K562 (cell line): Measurements from ENCODE around the gene AGFG1. TPM values are rescaled to one million over a fixed set of nuclear protein-coding genes. Genes with fewer than 3 reads are reported as not detected.
A peak's percentile ranks its signal among the peaks of the same experiment; 100 is the strongest.

Source experiments
- BDP1 ChIP-seq: IDR thresholded peaks from 3 replicates; pipeline ENCODE4 v1.6.1; 2011; ENCODE audit not compliant: insufficient read length, insufficient read depth
- BRF1 ChIP-seq: IDR thresholded peaks from 3 replicates; pipeline ENCODE4 v1.6.1; 2011; ENCODE audit warnings: borderline replicate concordance, mild to moderate bottlenecking; ENCODE audit not compliant: insufficient read length; ENCODE audit errors: extremely low read depth
- CAMTA2 ChIP-seq: fragments of 250-450 bp; sonication (Bioruptor Pico); conservative IDR thresholded peaks from 2 replicates; pipeline ENCODE4 v1.5.1; 2022
- CCNT2 ChIP-seq: IDR thresholded peaks from 2 replicates; pipeline ENCODE4 v1.6.1; 2011; ENCODE audit warnings: borderline replicate concordance, low read depth, mild to moderate bottlenecking, moderate library complexity, mixed read lengths, low read length; ENCODE audit not compliant: insufficient read length; ENCODE audit errors: extremely low read depth
- CHD1 ChIP-seq: fragments of 200-600 bp; sonication (generic); IDR thresholded peaks from one replicate; pipeline ENCODE4 v1.6.1; 2012; ENCODE audit warnings: mild to moderate bottlenecking, moderate library complexity, low read length, inconsistent platforms
- DACH1 ChIP-seq: fragments of 450-650 bp; IDR thresholded peaks from 2 replicates; pipeline ENCODE4 v1.6.1; 2018; ENCODE audit not compliant: partially characterized antibody
- ESRRA ChIP-seq: fragments of 450-650 bp; IDR thresholded peaks from 2 replicates; pipeline ENCODE4 v1.6.1; 2014; ENCODE audit warnings: low read depth, mild to moderate bottlenecking, moderate library complexity, borderline replicate concordance
- FOXP1 ChIP-seq: sonication (generic); formaldehyde crosslinking; IDR thresholded peaks from 2 replicates; pipeline ENCODE4 v1.8.0; 2022; ENCODE audit warnings: mild to moderate bottlenecking, missing genetic modification reagents
- GABPA ChIP-seq: fragments of 200-800 bp; sonication (Bioruptor generic); conservative IDR thresholded peaks from 2 replicates; pipeline ENCODE4 v1.6.1; 2016; ENCODE audit warnings: low read depth, missing genetic modification characterization, missing compliant biosample characterization
- ILK ChIP-seq: fragments of 450-650 bp; IDR thresholded peaks from 2 replicates; pipeline ENCODE4 v1.6.1; 2016; ENCODE audit warnings: missing genetic modification characterization, low read depth, mild to moderate bottlenecking, missing compliant biosample characterization, moderate library complexity, borderline replicate concordance
- JUN ChIP-seq, 2 experiments: sonication (generic) in 1 of 2; formaldehyde crosslinking in 1 of 2; IDR thresholded peaks; 2 replicates each; pipeline versions ENCODE4 v1.6.1 to v1.8.0; 2012 to 2022; ENCODE audit warnings: borderline replicate concordance in 2 of 2, mild to moderate bottlenecking in 2 of 2, improper control_type of control experiment in 1 of 2, low read depth in 1 of 2, low read length in 1 of 2, missing genetic modification reagents in 1 of 2
- PCBP2 ChIP-seq: fragments of 200-400 bp; formaldehyde crosslinking; IDR thresholded peaks from 2 replicates; pipeline ENCODE4 v1.6.1; 2018; ENCODE audit warnings: low read length, low read depth, mild to moderate bottlenecking, moderate library complexity; ENCODE audit not compliant: poor library complexity, severe bottlenecking
- PHTF2 ChIP-seq: fragments of 250-450 bp; sonication (Bioruptor Pico); IDR thresholded peaks from 2 replicates; pipeline ENCODE4 v1.5.0; 2021; ENCODE audit warnings: mild to moderate bottlenecking
- RBFOX2 ChIP-seq: fragments of 200-400 bp; formaldehyde crosslinking; IDR thresholded peaks from 2 replicates; pipeline ENCODE4 v1.6.1; 2017; ENCODE audit warnings: low read depth, mild to moderate bottlenecking, low read length, moderate library complexity
- SLC30A9 ChIP-seq: fragments of 250-450 bp; sonication (Bioruptor Pico); IDR thresholded peaks from 2 replicates; pipeline ENCODE4 v1.8.0; 2022; ENCODE audit warnings: mild to moderate bottlenecking, moderate library complexity
- SMARCA5 ChIP-seq: fragments of 450-650 bp; IDR thresholded peaks from 2 replicates; pipeline ENCODE4 v1.6.1; 2016
- U2AF2 ChIP-seq: fragments of 200-400 bp; formaldehyde crosslinking; optimal IDR thresholded peaks from 2 replicates; pipeline ENCODE3; 2017; ENCODE audit warnings: low read depth, mild to moderate bottlenecking, low read length
- ZBTB1 ChIP-seq: sonication (generic); formaldehyde crosslinking; IDR thresholded peaks from 2 replicates; pipeline ENCODE4 v1.8.1; 2023; ENCODE audit warnings: missing genetic modification reagents, low read depth, mild to moderate bottlenecking, borderline replicate concordance
- ZC3H8 ChIP-seq: fragments of 450-650 bp; IDR thresholded peaks from 2 replicates; pipeline ENCODE4 v1.6.1; 2017
- ZFPM2 ChIP-seq: fragments of 250-450 bp; sonication (Bioruptor Pico); IDR thresholded peaks from 2 replicates; pipeline ENCODE4 v1.5.1; 2022; ENCODE audit warnings: mild to moderate bottlenecking
- ZNF134 ChIP-seq: fragments of 250-450 bp; sonication (Bioruptor Pico); conservative IDR thresholded peaks from 2 replicates; pipeline ENCODE4 v1.4.0; 2020
- polyA plus RNA-seq, 8 experiments: library from polyadenylated mRNA; depleted of rRNA in 4 of 8; stranded (reverse) in 5 of 8; unstranded in 3 of 8; fragments of >200 nt; fragmentation: Nextera tagmentation in 2 of 8; fragmentation: Illumina TruSeq in 1 of 8; extraction: Ambion mirVana in 2 of 8; extraction: Trizol in 1 of 8; gene quantifications; 2 replicates each; pipeline versions ENCODE4 v1.2.1 to v1.2.3, GENCODE V29; 2011 to 2014; ENCODE audit warnings: inconsistent platforms in 1 of 8, missing spikeins in 1 of 8
- total RNA-seq, 7 experiments: library from RNA; depleted of rRNA in 6 of 7; stranded (reverse); fragments of >200 nt in 6 of 7; fragmentation: Illumina TruSeq in 2 of 7; extraction: Trizol in 2 of 7; gene quantifications; 2 replicates each; pipeline versions ENCODE4 v1.2.1 to v1.2.3, GENCODE V29; 2011 to 2021; ENCODE audit warnings: low replicate concordance in 1 of 7
- TF ChIP-seq, protein P1 (sequence below): fragments of 450-650 bp; IDR thresholded peaks from 2 replicates; pipeline ENCODE4 v1.7.0; 2016; ENCODE audit warnings: borderline replicate concordance
- TF ChIP-seq, protein P2 (sequence below): fragments of 250-450 bp; sonication (Bioruptor Pico); IDR thresholded peaks from 2 replicates; pipeline ENCODE4 v1.4.0; 2020; ENCODE audit warnings: borderline replicate concordance
- TF ChIP-seq, protein P3 (sequence below): fragments of 250-450 bp; sonication (Bioruptor Pico); IDR thresholded peaks from 2 replicates; pipeline ENCODE4 v1.5.0; 2021

The AGFG1 gene
- total and polyA plus RNA-seq, 9 of the 15 experiments (the other 6 are each of a cell fraction or from before 2014, with no cell fraction given), result 11.2 to 97.5 (median 36.0) TPM

DNA sequence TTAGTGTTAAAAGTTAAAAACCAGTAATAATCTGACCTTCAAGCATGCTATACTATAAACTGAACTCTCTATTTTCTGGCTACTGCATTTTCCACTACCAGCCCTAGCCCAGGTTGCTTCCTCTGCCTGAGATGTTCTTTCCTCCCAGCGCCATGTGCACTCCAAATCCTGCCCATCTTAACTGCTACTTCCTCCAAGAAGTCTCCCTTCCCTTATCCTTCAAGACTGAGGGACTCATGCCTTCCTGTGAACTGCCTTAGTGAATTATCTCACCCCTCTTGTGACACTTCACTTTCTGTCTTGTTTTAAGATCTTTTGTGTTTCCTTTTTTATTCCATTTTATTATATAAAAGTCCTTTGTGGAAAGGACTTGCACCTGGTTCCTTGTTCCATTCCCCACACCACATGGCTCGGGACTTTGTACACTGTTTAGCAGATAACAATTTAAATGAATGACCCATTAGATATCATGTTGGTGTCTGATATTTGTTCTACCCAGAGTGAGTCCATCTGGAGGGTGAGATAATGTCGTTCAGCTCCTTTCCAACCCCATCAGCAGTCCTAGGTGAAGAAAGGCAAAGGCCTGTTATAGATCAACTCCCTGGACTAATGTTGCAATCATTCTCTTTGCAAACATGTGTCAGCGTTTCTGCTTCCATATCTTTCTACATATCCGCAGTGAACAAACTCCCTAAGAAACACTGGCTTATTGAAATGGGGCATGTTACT is 20.9 kb upstream of the AGFG1 start (continued):
- TF ChIP-seq, protein P1, sequence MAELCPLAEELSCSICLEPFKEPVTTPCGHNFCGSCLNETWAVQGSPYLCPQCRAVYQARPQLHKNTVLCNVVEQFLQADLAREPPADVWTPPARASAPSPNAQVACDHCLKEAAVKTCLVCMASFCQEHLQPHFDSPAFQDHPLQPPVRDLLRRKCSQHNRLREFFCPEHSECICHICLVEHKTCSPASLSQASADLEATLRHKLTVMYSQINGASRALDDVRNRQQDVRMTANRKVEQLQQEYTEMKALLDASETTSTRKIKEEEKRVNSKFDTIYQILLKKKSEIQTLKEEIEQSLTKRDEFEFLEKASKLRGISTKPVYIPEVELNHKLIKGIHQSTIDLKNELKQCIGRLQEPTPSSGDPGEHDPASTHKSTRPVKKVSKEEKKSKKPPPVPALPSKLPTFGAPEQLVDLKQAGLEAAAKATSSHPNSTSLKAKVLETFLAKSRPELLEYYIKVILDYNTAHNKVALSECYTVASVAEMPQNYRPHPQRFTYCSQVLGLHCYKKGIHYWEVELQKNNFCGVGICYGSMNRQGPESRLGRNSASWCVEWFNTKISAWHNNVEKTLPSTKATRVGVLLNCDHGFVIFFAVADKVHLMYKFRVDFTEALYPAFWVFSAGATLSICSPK, result no peak
- no peak for TF ChIP-seq CHD1
- TF ChIP-seq SMARCA5, result no peak
- TF ChIP-seq, protein P2, sequence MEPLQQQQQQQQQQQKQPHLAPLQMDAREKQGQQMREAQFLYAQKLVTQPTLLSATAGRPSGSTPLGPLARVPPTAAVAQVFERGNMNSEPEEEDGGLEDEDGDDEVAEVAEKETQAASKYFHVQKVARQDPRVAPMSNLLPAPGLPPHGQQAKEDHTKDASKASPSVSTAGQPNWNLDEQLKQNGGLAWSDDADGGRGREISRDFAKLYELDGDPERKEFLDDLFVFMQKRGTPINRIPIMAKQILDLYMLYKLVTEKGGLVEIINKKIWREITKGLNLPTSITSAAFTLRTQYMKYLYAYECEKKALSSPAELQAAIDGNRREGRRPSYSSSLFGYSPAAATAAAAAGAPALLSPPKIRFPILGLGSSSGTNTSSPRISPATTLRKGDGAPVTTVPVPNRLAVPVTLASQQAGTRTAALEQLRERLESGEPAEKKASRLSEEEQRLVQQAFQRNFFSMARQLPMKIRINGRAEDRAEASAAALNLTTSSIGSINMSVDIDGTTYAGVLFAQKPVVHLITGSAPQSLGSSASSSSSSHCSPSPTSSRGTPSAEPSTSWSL (CRISPR knock-in tag), result no peak
- TF ChIP-seq JUN (IDR thresholded peaks at IDR 0.05; ENCODE audit: borderline replicate concordance, low read depth, low read length), result no peak
- no peak for TF ChIP-seq JUN (CRISPR knock-in tag; IDR thresholded peaks at IDR 0.05; ENCODE audit: borderline replicate concordance)
- peak; percentile 95 for TF ChIP-seq CCNT2
- no peak for TF ChIP-seq ILK (tag)
- no peak for TF ChIP-seq ZC3H8
- TF ChIP-seq BRF1, result no peak
- TF ChIP-seq, protein P3, sequence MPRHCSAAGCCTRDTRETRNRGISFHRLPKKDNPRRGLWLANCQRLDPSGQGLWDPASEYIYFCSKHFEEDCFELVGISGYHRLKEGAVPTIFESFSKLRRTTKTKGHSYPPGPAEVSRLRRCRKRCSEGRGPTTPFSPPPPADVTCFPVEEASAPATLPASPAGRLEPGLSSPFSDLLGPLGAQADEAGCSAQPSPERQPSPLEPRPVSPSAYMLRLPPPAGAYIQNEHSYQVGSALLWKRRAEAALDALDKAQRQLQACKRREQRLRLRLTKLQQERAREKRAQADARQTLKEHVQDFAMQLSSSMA (CRISPR knock-in tag), result no peak
- no peak for TF ChIP-seq ZBTB1 (CRISPR knock-in tag)
- TF ChIP-seq RBFOX2, result no peak
- TF ChIP-seq ESRRA, result no peak
- no peak for TF ChIP-seq PHTF2
- TF ChIP-seq PCBP2, result no peak
- TF ChIP-seq ZFPM2, result no peak
- TF ChIP-seq ZNF134, result no peak
- TF ChIP-seq DACH1, result peak; percentile 90
- no peak for TF ChIP-seq CAMTA2 (CRISPR knock-in tag)
- TF ChIP-seq GABPA, result peak; percentile 16; the same call in 1 of the 2 replicates
- no peak for TF ChIP-seq SLC30A9
- TF ChIP-seq FOXP1 (CRISPR knock-in tag), result no peak
- no peak for TF ChIP-seq BDP1
- TF ChIP-seq U2AF2, result no peak
